Activated T-helper 17 cell treated with anti-CD3 and anti-CD28 coated beads, Interleukin-2, amount 50 U/mL, for 72 hours (primary cell): ENCODE data around the gene FAM163A. TPM values are rescaled to one million over a fixed set of nuclear protein-coding genes. Genes with fewer than 3 reads are reported as not detected.
"Not testable (repeated sequence)": the region's sequence is repeated elsewhere in the genome, so short reads cannot be mapped to it uniquely, and the experiment has no call there.

Experiments used
- ATAC-seq: fragments of 150-1000 bp; cut with Tn5 transposase; replicated peaks from 2 replicates; pipeline ENCODE4 v1.10.0; 2021; ENCODE audit warnings: mild to moderate bottlenecking, moderate library complexity
- H3K27ac Mint-ChIP-seq: one replicate; pipeline ENCODE4 v1.8.0; 2022; ENCODE audit warnings: mixed read lengths
- H3K27me3 Mint-ChIP-seq: one replicate; pipeline ENCODE4 v1.8.0; 2022; ENCODE audit warnings: mixed read lengths
- H3K36me3 Mint-ChIP-seq: one replicate; pipeline ENCODE4 v1.8.0; 2022; ENCODE audit warnings: low read depth, mild to moderate bottlenecking, mixed read lengths
- H3K4me1 Mint-ChIP-seq: one replicate; pipeline ENCODE4 v1.8.0; 2022; ENCODE audit warnings: mixed read lengths
- H3K4me3 Mint-ChIP-seq: one replicate; pipeline ENCODE4 v1.8.0; 2022; ENCODE audit warnings: mild to moderate bottlenecking, mixed read lengths
- H3K9me3 Mint-ChIP-seq: one replicate; pipeline ENCODE4 v1.8.0; 2022; ENCODE audit warnings: mixed read lengths
- total RNA-seq, 2 donors: library from RNA; stranded (reverse); gene quantifications; one replicate each; pipeline ENCODE4 v1.2.3, GENCODE V29; 2022

Gene FAM163A
- total RNA-seq, 2 donors from 2014 or later, result not detected

GRCh38 chr1:179822065-179822464, 79.0 kb downstream of the FAM163A start:
- no peaks in the 10 kb centered on the region for H3K4me1 Mint-ChIP-seq
- no peak overlapping the region for H3K4me3 Mint-ChIP-seq
- no peaks in the 10 kb centered on the region for H3K9me3 Mint-ChIP-seq
- no peaks in the 10 kb centered on the region for H3K36me3 Mint-ChIP-seq
- no peak overlapping the region for H3K27ac Mint-ChIP-seq
- no peaks in the 10 kb centered on the region for H3K27me3 Mint-ChIP-seq
- no peak for ATAC-seq

DNA sequence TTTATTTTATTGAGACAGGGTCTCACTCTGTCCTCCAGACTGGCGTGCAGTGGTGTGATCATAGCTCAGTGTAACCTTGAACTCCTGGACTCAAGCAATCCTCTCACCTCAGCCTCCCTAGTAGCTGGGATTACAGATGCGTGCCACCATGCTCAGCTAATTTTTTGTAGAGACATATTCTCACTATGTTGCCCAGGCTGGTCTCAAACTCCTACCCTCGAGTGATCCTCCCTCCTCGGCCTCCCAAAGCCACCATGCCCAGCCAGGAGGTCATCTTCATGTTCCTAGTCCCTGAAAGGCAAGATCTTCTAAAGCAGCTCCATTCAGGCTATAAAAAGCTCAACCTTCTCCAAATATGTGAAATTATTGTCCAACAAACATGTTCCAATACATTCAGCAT, 80.6 kb downstream of the FAM163A start:
- H3K27me3 Mint-ChIP-seq, result no peaks in the 10 kb centered on the region
- no peaks in the 10 kb centered on the region for H3K36me3 Mint-ChIP-seq
- H3K4me1 Mint-ChIP-seq, result no peaks in the 10 kb centered on the region
- no peak overlapping the region for H3K27ac Mint-ChIP-seq
- no peak for ATAC-seq
- no peaks in the 10 kb centered on the region for H3K9me3 Mint-ChIP-seq
- no peak overlapping the region for H3K4me3 Mint-ChIP-seq

DNA sequence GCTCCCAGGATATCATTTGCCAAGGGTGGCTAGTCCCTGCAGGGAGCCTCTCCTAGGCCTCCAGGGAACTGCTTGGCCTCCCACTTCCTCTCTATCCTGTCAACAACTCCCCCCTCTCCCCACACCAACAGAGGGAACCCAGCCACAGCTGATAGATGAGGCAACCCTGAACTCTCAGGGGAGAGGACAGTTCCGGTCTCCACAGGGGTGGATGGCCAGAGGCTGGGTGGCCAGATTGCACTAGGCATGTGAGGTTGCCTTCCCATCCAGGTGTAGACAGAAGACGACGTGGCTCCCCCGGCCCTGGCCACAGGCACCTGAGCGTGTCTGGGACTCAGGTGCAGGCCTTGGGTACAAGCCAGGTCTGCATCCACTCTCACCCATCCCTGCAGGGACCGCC, 81.2 kb downstream of the FAM163A start:
- no peak for ATAC-seq
- H3K27me3 Mint-ChIP-seq, result no peaks in the 10 kb centered on the region
- no peak overlapping the region for H3K4me3 Mint-ChIP-seq
- H3K9me3 Mint-ChIP-seq, result no peaks in the 10 kb centered on the region
- no peaks in the 10 kb centered on the region for H3K4me1 Mint-ChIP-seq
- no peak overlapping the region for H3K27ac Mint-ChIP-seq
- no peaks in the 10 kb centered on the region for H3K36me3 Mint-ChIP-seq

DNA sequence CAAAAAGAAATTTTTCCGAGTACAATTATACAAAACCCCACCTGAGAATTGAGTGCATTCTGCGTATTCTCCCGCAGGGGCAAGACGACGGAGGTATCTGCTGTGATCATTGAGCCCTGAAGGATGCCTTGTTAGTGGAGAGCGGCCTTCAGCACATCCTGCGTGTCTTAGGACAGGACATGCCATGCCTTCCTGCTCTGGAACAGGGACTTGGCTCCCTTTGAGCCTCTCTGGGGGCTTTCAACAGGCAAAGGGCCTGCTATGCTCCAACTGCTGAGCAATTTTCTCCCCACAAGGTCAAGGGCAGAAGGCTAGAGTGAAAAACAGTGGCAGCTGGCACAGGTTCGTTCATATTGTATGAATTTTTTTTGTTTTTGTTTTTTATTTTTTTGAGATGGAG, 82.1 kb downstream of the FAM163A start:
- H3K36me3 Mint-ChIP-seq, result no peaks in the 10 kb centered on the region
- H3K27me3 Mint-ChIP-seq, result no peaks in the 10 kb centered on the region
- H3K4me3 Mint-ChIP-seq, result no peak overlapping the region
- ATAC-seq, result no peak
- H3K4me1 Mint-ChIP-seq, result no peaks in the 10 kb centered on the region
- no peaks in the 10 kb centered on the region for H3K9me3 Mint-ChIP-seq
- no peak overlapping the region for H3K27ac Mint-ChIP-seq

GRCh38 chr1:179825798-179826460, 82.8 kb downstream of the FAM163A start:
- ATAC-seq, result no peak
- Mint-ChIP-seq H3K36me3 (no peaks in the 10 kb centered on the region), H3K4me3 (no peak overlapping the region), H3K27ac (no peak overlapping the region), H3K9me3 (no peaks in the 10 kb centered on the region), H3K27me3 (no peaks in the 10 kb centered on the region), H3K4me1 (peaks cover 2% of the 10 kb centered on the region)

GRCh38 chr1:179826626-179827280, 83.7 kb downstream of the FAM163A start:
- ATAC-seq, result no peak
- Mint-ChIP-seq H3K9me3 (no peaks in the 10 kb centered on the region), H3K27me3 (no peaks in the 10 kb centered on the region), H3K27ac (peak overlapping the region; percentile 3), H3K36me3 (no peaks in the 10 kb centered on the region), H3K4me1 (peaks cover 10% of the 10 kb centered on the region), H3K4me3 (no peak overlapping the region)

DNA sequence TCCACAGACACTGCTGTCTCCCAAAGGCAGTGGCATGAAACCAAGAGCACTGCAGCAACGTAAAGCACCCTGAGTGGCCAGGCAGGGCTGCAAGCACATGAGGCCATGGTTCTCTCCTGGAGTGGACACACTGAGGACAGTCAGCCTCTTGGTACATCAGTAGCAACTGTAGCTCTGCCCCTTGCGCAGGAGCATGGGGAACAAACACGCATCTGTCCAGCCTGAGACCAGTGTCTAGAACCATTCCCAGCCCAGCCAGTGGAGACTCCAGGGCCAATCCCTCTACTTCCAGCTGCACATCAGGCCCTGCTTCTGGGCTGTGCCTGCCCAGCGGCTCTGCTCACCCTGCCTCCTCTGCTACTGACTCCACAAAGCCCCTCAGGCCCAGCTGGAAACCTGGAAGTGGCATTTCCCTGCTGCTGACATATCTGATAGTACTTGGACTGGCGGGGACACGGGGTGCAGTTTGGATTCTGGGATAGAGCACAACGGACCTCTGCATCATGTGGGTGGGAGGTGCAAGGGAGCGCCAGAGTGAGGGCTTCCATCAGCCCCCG, 85.5 kb downstream of the FAM163A start:
- H3K9me3 Mint-ChIP-seq, result no peaks in the 10 kb centered on the region
- H3K27me3 Mint-ChIP-seq, result no peaks in the 10 kb centered on the region
- H3K4me1 Mint-ChIP-seq, result peaks cover 17% of the 10 kb centered on the region
- H3K36me3 Mint-ChIP-seq, result no peaks in the 10 kb centered on the region
- no peak for ATAC-seq
- no peak overlapping the region for H3K4me3 Mint-ChIP-seq
- no peak overlapping the region for H3K27ac Mint-ChIP-seq

GRCh38 chr1:179831225-179831624, 88.1 kb downstream of the FAM163A start:
- H3K4me1 Mint-ChIP-seq, result peaks cover 17% of the 10 kb centered on the region
- H3K36me3 Mint-ChIP-seq, result peaks cover 4% of the 10 kb centered on the region
- H3K27me3 Mint-ChIP-seq, result no peaks in the 10 kb centered on the region
- peak overlapping the region; percentile 53 for H3K4me3 Mint-ChIP-seq
- peak overlapping the region; percentile 76 for H3K27ac Mint-ChIP-seq
- ATAC-seq, result peak; percentile 52
- H3K9me3 Mint-ChIP-seq, result no peaks in the 10 kb centered on the region

- H3K4me1 Mint-ChIP-seq, result peaks cover 17% of the 10 kb centered on the region
- no peaks in the 10 kb centered on the region for H3K9me3 Mint-ChIP-seq
- H3K27ac Mint-ChIP-seq, result peak overlapping the region; percentile 76
- H3K4me3 Mint-ChIP-seq, result peak overlapping the region; percentile 53
- ATAC-seq, result peak; percentile 77
- no peaks in the 10 kb centered on the region for H3K27me3 Mint-ChIP-seq
- peaks cover 5% of the 10 kb centered on the region for H3K36me3 Mint-ChIP-seq
These were observed 89.0 kb downstream of the FAM163A start for GRCh38 chr1:179831852-179832699.

DNA sequence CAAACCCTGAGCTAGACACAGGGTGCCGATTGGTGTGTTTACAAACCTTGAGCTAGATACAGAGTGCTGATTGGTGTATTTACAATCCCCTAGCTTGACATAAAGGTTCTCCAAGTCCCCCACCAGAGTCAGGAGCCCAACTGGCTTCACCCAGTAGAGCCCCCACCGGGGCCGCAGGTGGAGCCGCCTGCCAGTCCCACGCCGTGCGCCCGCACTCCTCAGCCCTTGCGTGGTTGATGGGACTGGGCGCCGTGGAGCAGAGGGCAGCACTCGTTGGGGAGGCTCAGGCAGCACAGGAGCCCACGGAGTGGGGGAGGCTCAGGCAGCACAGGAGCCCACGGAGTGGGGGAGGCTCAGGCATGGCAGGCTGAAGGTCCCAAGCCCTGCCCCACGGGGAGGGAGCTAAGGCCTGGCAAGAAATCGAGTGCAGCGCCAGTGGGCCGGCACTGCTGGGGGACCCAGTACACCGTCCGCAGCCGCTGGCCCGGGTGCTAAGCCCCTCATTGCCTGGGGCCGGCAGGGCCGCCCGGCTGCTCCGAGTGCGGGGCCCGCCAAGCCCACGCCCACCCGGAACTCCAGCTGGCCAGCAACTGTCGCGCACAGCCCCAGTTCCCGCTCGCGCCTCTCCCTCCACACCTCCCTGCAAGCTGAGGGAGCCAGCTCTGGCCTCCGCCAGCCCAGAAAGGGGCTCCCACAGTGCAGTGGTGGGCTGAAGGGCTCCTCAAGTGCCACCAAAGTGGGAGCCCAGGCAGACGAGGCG, 93.8 kb downstream of the FAM163A start:
- ATAC-seq, H3K9me3 Mint-ChIP-seq, H3K27ac Mint-ChIP-seq, H3K27me3 Mint-ChIP-seq, H3K4me1 Mint-ChIP-seq, H3K4me3 Mint-ChIP-seq: not testable (repeated sequence)
- H3K36me3 Mint-ChIP-seq, result peaks cover 15% of the 10 kb centered on the region

DNA sequence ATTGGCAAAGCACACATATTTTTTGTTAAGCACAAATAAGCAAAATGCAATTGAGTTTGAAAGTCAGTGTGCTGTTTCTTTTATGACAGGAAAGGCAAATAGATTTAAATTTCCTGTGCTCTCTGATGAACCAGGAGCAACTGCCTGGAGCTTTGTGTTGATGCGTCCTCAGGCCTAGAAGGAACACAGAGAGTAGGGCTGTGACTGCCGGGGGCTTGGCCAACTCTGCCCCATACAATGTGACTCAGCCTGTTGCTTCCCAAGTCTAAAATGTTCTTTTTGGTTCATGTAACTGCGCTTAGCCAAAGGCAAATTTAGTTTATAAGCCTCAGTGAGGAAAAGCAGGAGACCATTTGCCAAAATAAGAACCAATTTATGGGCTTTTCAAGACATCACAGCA, 97.0 kb downstream of the FAM163A start:
- Mint-ChIP-seq H3K4me1 (peaks cover 5% of the 10 kb centered on the region), H3K4me3 (no peak overlapping the region), H3K27ac (no peak overlapping the region)

GRCh38 chr1:179848233-179848632, 105.1 kb downstream of the FAM163A start:
- Mint-ChIP-seq H3K4me1 (peaks cover 10% of the 10 kb centered on the region), H3K27me3 (no peaks in the 10 kb centered on the region), H3K4me3 (no peak overlapping the region), H3K9me3 (no peaks in the 10 kb centered on the region), H3K27ac (no peak overlapping the region), H3K36me3 (peaks cover 93% of the 10 kb centered on the region)
- no peak for ATAC-seq

More for the DNA sequence above, 97.0 kb downstream of the FAM163A start:
- H3K9me3 Mint-ChIP-seq, result no peaks in the 10 kb centered on the region
- H3K36me3 Mint-ChIP-seq, result peaks cover 35% of the 10 kb centered on the region
- ATAC-seq, result no peak
- no peaks in the 10 kb centered on the region for H3K27me3 Mint-ChIP-seq

DNA sequence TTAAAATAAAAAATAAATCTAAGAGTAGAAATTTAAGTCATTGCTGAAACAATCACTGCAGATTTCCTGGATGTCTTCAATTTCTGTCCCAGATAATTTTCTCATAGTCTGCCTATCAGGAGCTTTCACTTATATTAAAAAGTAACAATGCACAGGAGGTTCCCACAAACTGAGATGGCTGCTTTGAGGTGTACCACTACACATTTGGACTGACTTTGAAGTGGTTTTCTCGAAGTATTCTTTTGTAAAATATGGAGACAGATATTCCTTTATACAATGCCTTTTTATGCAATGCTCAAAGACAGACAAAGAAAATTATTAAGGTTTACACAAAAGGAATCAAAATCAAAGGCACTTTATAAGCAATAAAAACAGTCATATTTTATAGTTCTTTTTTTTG, 110.0 kb downstream of the FAM163A start:
- Mint-ChIP-seq H3K36me3 (peaks cover 96% of the 10 kb centered on the region), H3K27me3 (no peaks in the 10 kb centered on the region), H3K27ac (no peak overlapping the region), H3K4me3 (no peak overlapping the region), H3K4me1 (no peaks in the 10 kb centered on the region), H3K9me3 (no peaks in the 10 kb centered on the region)
- ATAC-seq, result no peak

DNA sequence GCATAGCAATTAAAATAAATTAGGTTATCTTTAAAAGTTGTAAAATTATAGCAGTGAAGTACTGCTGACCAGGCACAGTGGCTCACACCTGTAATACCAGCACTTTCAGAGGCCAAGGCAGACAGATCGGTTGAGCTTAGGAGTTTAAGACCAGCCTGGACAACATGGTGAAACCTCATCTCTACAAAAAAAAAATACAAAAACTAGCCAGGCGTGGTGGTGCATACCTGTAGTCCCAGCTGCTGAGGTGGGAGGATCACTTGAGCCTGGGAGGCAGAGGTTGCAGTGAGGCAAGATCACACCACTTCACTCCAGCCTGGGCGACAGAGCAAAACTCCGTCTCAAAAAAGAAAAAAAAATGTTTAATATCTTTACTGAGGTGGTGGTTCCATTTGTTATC, 112.7 kb downstream of the FAM163A start:
- not testable (repeated sequence) for H3K4me3 Mint-ChIP-seq, H3K27ac Mint-ChIP-seq, H3K9me3 Mint-ChIP-seq, H3K4me1 Mint-ChIP-seq, H3K27me3 Mint-ChIP-seq, ATAC-seq
- H3K36me3 Mint-ChIP-seq, result peaks cover 82% of the 10 kb centered on the region
